HG03025 (cell line): ENCODE measurements around the gene MICU1.
A peak's percentile ranks its signal among the peaks of the same experiment; 100 is the strongest.
"Not testable (repeated sequence)": the region's sequence is repeated elsewhere in the genome, so short reads cannot be mapped to it uniquely, and the experiment has no call there.

Experiments
- ATAC-seq: cut with Tn5 transposase; IDR thresholded peaks from one replicate; pipeline ENCODE4 v1.9.1; 2021; ENCODE audit warnings: mild to moderate bottlenecking, moderate library complexity; ENCODE audit not compliant: unreplicated experiment, low FRiP score

MICU1 gene, protein sequence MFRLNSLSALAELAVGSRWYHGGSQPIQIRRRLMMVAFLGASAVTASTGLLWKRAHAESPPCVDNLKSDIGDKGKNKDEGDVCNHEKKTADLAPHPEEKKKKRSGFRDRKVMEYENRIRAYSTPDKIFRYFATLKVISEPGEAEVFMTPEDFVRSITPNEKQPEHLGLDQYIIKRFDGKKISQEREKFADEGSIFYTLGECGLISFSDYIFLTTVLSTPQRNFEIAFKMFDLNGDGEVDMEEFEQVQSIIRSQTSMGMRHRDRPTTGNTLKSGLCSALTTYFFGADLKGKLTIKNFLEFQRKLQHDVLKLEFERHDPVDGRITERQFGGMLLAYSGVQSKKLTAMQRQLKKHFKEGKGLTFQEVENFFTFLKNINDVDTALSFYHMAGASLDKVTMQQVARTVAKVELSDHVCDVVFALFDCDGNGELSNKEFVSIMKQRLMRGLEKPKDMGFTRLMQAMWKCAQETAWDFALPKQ

DNA sequence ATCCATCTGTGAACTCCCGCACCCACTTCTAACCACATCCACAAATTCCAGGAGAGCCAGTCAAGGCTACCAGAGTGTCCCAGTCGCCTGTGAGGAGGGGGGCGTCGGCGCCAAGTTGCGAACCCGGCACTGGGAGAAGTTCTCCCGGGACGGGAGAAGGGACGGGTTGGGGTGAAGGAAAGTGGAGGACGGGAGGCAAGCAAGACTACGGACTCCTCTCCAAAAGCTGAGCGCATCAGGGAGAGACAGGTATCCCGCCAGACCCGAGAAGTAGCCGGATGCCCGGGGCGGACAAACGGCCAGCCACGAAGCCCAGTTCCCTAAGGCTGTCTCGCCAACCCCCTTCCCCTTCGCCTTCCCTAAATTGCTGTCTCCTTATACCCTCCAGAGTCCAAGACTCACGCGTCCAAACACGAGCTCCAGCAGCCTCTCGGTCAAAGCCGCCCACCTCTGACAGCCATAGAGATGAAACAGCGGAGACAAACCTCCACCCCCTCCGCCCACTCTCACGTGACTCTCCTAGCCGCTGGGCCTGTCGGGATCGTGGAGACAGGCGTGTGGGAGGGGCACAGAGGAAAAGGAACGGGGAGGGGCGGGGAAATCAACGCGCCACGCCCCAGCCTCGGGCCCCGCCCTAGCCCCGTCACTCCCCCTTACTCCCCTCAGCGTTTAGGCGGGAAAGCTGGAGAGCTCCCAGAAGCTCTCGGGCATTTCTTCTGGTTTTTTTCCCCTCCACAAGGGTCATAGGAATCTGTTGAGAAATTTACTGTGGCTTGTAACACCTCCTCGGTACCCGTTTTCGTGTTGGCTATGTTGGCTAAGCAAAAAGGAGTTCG lies at the start of gene MICU1:
Gene MICU1, minus strand, starts transcription at position 472 of the 836 bp plus-strand sequence. CDS start 59,286 bp downstream, outside the sequence.
- ATAC-seq, result peak; percentile 88

DNA sequence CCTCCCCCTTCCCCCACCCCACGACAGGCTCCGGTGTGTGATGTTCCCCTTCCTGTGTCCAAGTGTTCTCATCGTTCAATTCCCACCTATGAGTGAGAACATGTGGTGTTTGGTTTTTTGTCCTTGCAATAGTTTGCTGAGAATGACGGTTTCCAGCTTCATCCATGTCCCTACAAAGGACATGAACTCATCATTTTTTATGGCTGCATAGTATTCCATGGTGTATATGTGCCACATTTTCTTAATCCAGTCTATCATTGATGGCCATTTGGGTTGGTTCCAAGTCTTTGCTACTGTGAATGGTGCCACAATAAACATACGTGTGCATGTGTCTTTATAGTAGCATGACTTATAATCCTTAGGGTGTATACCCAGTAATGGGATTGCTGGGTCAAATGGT lies 48.3 kb upstream of the MICU1 start:
- ATAC-seq, result not testable (repeated sequence)

DNA sequence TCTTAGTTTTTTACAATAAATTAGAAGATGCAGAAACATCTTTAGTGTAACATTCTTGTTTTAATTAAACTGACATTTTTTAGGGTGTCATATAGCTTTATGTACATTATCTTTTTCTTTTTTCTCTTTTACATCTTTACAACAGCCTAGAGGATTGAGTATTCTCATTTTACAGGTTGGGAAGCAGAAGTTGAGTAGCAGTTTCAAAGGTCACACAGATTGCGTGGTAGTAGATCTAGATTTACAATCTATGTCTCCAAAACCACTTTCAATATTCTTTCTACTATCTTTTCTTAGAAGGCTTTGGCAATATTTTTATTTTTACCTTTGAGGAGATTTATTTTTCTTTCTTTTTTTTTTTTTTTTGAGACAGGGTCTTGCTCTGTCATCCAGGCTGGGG lies 47.4 kb upstream of the MICU1 start:
- no peak for ATAC-seq

DNA sequence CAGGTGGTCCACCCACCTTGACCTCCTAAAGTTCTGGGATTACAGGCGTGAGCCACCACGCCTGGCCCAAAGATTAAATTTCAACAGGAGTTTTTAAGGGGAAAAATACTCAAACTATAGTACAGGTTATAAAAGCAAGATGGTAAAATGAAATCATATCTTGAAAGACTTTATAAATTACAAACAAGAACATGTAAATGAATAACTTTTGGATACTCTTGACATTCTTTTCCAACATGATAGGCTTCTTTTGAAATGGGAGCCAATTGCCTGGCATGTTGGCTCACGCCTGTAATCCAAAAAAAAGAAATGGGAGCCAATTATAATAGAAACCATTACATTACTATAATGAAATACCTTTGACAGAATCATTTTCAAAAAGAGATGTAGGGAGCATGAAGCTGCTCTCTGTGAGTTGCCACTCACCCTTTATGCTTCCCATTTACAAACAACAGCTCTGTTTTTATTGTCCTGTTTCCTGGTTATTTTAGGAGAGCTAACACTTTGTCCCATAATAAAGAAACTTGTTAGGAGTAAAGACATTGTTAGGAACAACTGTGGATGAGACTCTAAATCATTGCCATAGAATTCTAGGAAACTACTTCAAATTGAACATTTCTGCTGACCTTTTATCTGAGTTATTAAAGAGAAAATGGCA lies 41.5 kb upstream of the MICU1 start:
- ATAC-seq, result no peak

DNA sequence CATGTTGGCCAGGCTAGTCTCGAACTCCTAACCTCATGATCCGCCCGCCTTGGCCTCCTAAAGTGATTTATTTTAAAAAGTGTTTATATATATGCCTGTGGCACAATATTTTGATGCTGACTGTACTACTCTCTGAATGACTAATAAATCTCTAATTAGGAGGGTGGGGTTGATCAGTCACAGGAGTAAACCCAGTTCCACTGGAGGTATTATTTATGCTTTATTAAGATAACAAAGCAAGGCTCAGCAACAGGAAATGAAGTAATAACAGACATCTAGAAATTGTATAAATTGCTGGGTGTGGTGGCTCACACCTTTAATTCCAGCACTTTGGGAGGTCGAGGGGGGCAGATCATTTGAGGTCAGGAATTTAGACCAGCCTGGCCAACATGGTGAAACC lies 40.0 kb upstream of the MICU1 start:
- no peak for ATAC-seq

DNA sequence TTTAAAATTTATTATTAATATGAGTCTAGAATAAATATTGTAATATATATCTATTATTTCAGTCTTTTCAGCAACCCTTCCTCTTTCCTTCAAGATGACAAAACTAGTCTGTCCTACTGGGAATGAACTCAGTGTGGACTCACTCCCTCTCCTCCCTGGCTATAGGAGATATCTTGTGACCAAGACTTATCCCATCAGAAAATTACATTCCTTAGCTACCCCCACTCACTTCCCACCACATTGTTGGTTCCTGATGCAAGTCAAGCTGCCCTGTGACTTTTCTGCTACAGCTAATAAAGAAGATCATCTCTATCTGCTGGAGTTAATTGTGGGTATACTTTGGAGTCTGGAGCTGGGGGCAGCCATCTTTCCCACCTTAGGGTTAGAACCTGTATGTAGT lies 38.1 kb upstream of the MICU1 start:
- no peak for ATAC-seq

DNA sequence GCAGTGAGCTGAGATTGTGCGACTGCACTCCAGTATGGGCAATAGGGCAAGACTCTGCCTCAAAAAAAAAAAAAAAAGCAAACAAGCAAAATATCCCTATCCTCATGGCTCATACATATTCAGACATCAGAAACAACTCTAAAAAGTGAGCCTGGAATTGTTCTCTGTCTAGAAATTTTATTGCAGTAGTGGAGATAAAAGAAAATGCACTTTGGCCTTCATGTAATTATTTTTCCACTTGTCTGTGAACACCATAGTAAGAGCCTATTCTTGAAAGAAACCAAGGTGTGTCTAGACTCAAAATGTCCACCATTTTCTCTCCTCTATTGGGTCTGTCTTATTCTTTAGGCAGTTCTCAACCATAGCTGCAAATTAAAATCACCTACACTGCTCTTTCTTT lies 35.6 kb upstream of the MICU1 start:
- ATAC-seq, result no peak

DNA sequence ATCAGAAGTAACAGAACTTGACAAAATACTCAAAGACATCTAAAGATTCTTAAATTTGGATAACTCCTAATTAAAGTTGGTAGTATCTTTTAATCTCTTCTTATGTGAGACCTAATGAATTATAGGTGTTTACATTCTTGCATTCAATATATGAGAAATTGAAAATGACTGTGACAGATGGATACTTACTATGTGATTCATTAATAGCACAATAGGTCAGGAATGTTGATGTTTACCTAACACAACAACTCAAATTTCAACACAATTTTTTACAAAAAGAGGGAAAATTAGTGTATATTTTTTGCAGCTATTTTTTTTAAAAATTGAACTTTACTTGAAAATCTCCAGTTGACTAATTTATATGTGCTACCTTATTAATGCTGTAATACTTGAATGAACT lies 34.3 kb upstream of the MICU1 start:
- ATAC-seq, result no peak

DNA sequence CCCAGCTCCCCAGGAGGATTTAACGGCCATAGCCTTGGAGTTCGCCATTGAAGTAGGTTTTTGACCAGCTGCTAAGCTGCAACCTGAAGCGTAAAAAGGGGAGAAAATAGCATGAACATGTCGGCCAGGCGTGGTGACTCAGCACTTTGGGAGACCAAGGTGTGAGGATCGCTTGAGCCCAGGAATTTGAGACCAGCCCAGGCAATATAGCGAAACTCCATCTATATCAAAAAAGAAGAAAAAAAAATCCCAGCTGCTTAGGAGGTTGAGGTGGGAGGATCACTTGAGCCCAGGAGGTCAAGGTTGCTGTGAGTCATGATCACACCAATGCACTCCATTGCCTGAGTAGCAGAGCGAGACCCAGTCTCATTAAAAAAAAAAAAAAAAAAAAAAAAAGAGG lies 33.8 kb upstream of the MICU1 start:
- no peak for ATAC-seq

DNA sequence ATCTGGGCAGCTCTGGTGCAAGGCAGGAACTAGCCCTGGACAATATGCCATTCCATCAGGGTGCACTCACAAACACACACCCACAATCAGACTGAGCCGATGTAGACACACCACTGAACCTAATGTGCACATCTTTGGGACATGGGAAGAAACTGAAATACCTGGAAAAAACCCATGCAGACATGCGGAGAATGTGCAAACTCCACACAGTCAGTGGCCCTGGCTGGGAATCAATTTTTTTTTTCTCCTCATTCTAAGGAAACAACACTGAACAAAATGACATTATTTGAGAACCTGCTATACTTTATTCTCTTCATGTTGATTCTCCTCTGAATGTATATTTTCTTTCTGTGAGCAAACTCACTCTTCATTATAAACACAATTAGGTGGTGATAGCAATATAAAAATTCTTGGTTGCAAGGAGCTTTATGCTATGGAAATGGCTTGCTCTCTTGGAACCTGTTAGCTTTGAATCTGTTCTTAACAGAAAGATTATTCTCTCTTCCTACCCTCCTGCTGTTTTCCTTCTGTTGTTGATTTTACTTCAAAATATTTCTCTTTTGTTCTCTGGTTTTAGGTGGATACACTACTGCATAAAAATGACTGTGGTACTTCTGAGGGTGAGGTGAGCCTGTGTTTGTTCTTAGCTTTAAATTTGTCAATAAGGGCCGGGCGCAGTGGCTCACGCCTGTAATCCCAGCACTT lies 33.0 kb upstream of the MICU1 start:
- no peak for ATAC-seq

DNA sequence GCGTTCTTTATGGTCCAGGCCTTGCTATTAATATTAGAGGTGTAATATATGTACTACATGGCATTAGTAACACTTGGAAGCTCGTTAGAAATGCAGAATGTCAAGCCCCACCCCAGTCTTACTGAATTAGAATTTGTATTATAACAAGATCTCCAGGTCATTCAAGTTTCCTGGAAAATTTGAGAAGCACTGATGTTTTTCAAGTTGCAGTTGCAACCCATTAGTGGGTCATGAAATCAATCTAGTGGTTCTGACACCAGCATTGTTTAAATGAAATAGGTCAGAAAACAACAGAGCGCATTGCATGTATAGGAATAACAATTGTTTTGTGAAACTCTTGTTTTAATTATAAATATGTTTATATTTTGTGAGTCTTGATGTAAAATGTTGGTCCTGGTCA lies 28.8 kb upstream of the MICU1 start:
- ATAC-seq, result no peak

DNA sequence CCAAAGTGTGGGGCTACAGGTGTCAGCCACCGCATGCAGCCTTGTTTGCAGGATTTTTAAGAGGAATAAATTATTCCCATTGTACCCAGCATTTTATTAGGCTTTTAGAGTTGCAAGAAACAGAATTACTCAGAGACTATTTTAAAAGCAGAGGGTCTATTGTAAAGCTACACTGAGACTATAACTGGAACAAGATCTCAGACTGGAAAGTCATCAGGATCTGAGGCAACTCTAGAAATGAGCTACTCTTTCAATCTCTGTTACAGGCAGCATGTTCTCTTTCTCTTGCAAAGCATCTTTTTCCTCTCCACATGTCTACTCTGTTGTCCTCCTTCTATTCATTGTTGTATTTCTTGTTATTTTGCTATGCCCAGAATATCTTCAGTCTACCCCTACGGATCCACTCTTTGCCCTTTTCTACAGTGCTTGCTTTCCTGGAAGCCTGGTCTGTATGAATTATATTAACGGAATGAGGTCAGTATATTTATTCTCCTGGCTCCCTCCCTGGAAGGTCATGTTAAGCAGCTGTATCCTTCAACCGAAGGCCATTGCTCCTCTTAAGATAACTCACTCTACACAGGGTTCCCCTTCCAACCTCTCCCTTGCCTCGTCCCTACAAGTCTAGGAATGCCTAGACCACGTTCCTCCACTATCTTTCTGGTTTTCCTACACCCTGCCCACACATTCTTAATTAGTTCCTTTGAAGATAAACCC lies 27.7 kb upstream of the MICU1 start:
- no peak for ATAC-seq

DNA sequence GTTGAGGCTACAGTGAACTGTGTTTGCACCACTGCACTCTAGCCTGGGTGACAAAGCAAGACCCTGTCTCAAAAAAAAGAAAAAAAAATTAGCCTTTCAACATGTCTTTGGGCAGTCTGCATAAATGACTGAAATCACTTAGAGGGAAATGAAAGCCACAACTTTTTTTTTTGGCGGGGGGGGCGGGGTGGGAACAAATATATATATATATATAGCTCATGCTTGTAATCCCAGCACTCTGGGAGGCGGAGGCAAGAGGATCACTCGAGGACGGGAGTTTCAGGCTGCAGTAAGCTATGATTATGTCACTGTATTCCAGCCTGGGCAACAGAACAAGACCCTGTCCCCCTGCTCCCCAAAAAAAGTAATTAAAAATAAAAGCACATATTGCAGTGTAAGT lies 23.4 kb upstream of the MICU1 start:
- no peak for ATAC-seq

DNA sequence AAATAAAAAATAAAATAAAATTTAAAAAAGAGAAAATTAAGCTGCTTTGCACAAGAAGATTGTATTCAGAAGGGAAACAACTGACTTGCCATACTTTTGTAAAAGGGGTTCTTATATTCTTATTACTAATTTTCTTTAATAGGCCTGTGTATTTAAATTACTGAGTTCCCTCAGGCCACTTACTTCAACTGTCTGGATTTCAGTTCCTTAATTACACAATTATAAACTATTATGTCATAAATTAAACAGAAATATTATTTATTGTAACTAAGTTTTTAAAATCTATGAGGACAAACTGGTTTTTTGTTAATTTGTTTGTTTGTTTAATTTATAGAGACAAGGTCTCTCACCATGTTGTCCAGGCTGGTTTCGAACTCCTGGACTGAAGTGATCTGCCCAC lies 22.4 kb upstream of the MICU1 start:
- ATAC-seq, result no peak

DNA sequence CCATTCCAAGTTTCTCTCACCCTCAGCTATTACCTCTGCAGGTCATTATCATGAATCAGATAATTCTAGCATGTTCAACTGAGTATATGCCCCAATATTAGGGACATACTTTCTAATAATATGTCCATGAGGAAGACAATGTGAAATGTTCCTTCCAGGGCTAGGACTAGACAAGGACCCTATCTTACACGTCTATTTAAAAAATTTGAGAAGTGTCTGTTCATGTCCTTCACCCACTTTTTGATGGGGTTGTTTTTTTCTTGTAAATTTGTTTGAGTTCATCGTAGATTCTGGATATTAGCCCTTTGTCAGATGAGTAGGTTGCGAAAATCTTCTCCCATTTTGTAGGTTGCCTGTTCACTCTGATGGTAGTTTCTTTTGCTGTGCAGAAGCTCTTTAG lies 21.1 kb upstream of the MICU1 start:
- not testable (repeated sequence) for ATAC-seq

DNA sequence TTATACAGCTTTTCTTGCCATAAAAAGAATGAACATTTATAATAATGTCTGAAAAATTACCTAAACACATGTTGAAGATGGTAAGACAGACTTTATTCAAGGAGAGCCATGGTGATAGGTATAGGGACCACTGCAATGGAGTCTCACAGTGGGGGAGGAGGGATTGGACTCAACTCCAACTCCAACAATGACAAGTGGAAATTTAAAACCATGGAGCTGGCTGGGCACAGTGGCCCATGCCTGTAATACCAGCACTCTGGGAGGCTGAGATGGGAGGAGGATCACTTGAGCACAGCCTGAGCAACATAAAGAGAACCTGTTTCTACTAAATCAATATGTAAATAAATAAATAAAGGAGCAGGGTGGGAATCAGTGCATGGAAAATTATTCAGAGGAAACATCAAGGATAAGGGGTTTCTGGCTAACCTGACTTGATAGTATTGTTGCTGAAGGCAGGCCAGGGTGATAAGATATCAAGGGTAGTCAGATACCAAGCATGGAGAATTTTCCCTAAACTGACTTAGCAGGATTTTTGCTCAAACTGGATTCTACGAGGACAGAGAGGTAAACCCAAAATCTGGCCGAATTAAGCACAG lies 19.5 kb upstream of the MICU1 start:
- no peak for ATAC-seq

DNA sequence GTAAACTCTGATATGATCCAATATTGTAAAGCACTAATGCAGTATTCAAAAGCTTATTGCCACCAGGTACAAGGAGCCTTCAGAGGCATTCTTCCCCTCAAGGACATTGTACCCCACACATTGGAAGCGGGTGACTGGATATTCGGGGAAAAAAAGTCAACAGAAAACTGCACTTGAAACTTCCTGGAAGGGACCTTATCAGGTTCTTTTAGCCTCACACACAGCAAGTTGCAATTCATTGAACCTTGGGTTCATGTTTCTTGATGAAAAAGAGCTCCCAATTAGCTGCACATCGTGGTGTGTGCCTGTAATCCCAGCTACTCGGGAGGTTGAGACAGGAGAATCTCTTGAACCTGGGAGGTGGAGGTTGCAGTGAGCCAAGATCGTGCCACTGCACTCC lies 16.4 kb upstream of the MICU1 start:
- no peak for ATAC-seq

DNA sequence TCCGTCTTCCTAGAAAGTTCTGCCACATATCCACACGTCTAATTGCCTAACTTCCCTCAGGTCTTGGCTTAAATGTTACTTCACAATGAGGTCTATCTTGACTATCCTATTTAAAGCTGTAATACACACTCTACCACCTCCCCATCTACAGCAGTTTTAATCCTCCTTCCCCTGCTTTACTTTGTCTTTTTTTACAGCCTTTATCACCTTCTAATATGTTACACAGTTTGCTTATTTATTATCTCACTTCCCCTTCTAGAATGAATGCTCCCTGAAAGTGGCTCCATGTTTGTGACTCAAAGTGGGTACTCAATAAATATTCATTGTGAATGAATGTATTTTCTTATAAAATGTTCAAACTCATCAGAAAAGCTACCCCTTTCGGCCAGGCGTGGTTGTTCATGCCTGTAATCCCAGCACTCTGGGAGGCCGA lies 13.6 kb upstream of the MICU1 start:
- ATAC-seq, result no peak
